Measurements from ENCODE around the gene DUSP9. TPM values are rescaled to one million over a fixed set of nuclear protein-coding genes. Genes with fewer than 3 reads are reported as not detected.

Gene DUSP9
- total RNA-seq, 1 donor from 2014 or later: 0.13 TPM

GRCh38 chrX:153647461-153648357 lies 706 bp downstream of the DUSP9 start:
- no peak for DNase-seq (ENCODE audit: low read depth in 2 of 2)

GRCh38 chrX:153648358-153649177 lies 1.6 kb downstream of the DUSP9 start:
- no peak for DNase-seq (ENCODE audit: low read depth in 2 of 2)

GRCh38 chrX:153649178-153649914 lies 2.3 kb downstream of the DUSP9 start:
- peak in 1 of 2 donors; percentile 38 for DNase-seq (ENCODE audit: low read depth in 2 of 2)

- DNase-seq (ENCODE audit: low read depth in 2 of 2): no peak
Observed at GRCh38 chrX:153649915-153650782, 3.1 kb downstream of the DUSP9 start.

GRCh38 chrX:153650959-153651358 lies 4.0 kb downstream of the DUSP9 start:
- DNase-seq (ENCODE audit: low read depth in 2 of 2): no peak

- no peak for DNase-seq (ENCODE audit: low read depth in 2 of 2)
Observed at GRCh38 chrX:153651540-153652079, 4.6 kb downstream of the DUSP9 start.

GRCh38 chrX:153653556-153653955 lies 6.6 kb downstream of the DUSP9 start:
- DNase-seq (ENCODE audit: low read depth in 2 of 2): no peak

GRCh38 chrX:153657161-153657560 lies 10.2 kb downstream of the DUSP9 start:
- DNase-seq (ENCODE audit: low read depth in 2 of 2): no peak

GRCh38 chrX:153659268-153659667 lies 12.3 kb downstream of the DUSP9 start:
- DNase-seq (ENCODE audit: low read depth in 2 of 2): no peak

GRCh38 chrX:153662266-153662665 lies 15.3 kb downstream of the DUSP9 start:
- DNase-seq (ENCODE audit: low read depth in 2 of 2): peak in 1 of 2 donors; percentile 47

- no peak for DNase-seq (ENCODE audit: low read depth in 2 of 2)
Observed at GRCh38 chrX:153665726-153666306, 18.8 kb downstream of the DUSP9 start.

GRCh38 chrX:153667281-153667955 lies 20.4 kb downstream of the DUSP9 start:
- no peak for DNase-seq (ENCODE audit: low read depth in 2 of 2)

GRCh38 chrX:153667956-153668396 lies 21.0 kb downstream of the DUSP9 start:
- peak; percentile 24 to 58 for DNase-seq (ENCODE audit: low read depth in 2 of 2)

GRCh38 chrX:153668423-153669173 lies 21.6 kb downstream of the DUSP9 start:
- DNase-seq (ENCODE audit: low read depth in 2 of 2): no peak

- DNase-seq (ENCODE audit: low read depth in 2 of 2): peak in 1 of 2 donors; percentile 20
Observed at GRCh38 chrX:153669174-153669890, 22.3 kb downstream of the DUSP9 start.

GRCh38 chrX:153669901-153670731 lies 23.1 kb downstream of the DUSP9 start:
- no peak for DNase-seq (ENCODE audit: low read depth in 2 of 2)
